ENCODE measurements around the gene FAM3C. TPM values are rescaled to one million over a fixed set of nuclear protein-coding genes. Genes with fewer than 3 reads are reported as not detected.

The FAM3C gene
- polyA plus RNA-seq, 1 donor from 2014 or later, result 61.8 TPM

GRCh38 chr7:121371883-121372282 lies 24.2 kb downstream of the FAM3C start:
- H3K27me3 ChIP-seq (ENCODE audit: insufficient read depth, low read depth, low read length), result no peaks in the 10 kb centered on the region
- H3K79me2 ChIP-seq (replicated peaks; ENCODE audit: insufficient read depth, low read length), result no peaks in the 10 kb centered on the region
- H3K4me3 ChIP-seq (ENCODE audit: low read length), result no peak overlapping the region
- H3F3A ChIP-seq (ENCODE audit: insufficient read depth, low read length, poor library complexity, severe bottlenecking), result no peaks in the 10 kb centered on the region
- no peak overlapping the region for H3K9ac ChIP-seq (ENCODE audit: low read length)
- no peaks in the 10 kb centered on the region for H3K9me2 ChIP-seq (ENCODE audit: insufficient read depth, low read length)
- no peak overlapping the region for H2AFZ ChIP-seq (ENCODE audit: low read depth, low read length)
- peaks cover 3% of the 10 kb centered on the region for H3K36me3 ChIP-seq (ENCODE audit: insufficient read depth, low read length)
- TF ChIP-seq POLR2AphosphoS5 (IDR thresholded peaks at IDR 0.05) (no peak), TAF1 (IDR thresholded peaks at IDR 0.05; ENCODE audit: low read depth) (no peak), RAD21 (conservative IDR thresholded peaks at IDR 0.05) (no peak), CTCF (IDR thresholded peaks at IDR 0.05; ENCODE audit: poor library complexity, severe bottlenecking) (no peak), EP300 (conservative IDR thresholded peaks at IDR 0.05; ENCODE audit: poor library complexity, severe bottlenecking) (no peak), MXI1 (conservative IDR thresholded peaks at IDR 0.05; ENCODE audit: poor library complexity, severe bottlenecking) (no peak), REST (IDR thresholded peaks at IDR 0.05; ENCODE audit: borderline replicate concordance) (no peak), SMC3 (conservative IDR thresholded peaks at IDR 0.05; ENCODE audit: poor library complexity) (no peak), EZH2 (IDR thresholded peaks at IDR 0.05; ENCODE audit: borderline replicate concordance, insufficient read depth, low read length, poor library complexity, severe bottlenecking) (no peak)
- no peak overlapping the region for H3K27ac ChIP-seq (ENCODE audit: low read length)
- H4K20me1 ChIP-seq (ENCODE audit: insufficient read depth), result no peaks in the 10 kb centered on the region
- no peak overlapping the region for H3K4me2 ChIP-seq (ENCODE audit: low read length)
- no peaks in the 10 kb centered on the region for H3K9me3 ChIP-seq (ENCODE audit: low read length)

GRCh38 chr7:121371367-121371766 lies 24.7 kb downstream of the FAM3C start:
- Histone ChIP-seq H3K27me3 (ENCODE audit: insufficient read depth, low read depth, low read length) (no peaks in the 10 kb centered on the region), H4K20me1 (ENCODE audit: insufficient read depth) (no peaks in the 10 kb centered on the region), H3K4me3 (ENCODE audit: low read length) (no peak overlapping the region), H3K9me2 (ENCODE audit: insufficient read depth, low read length) (no peaks in the 10 kb centered on the region), H3K4me2 (ENCODE audit: low read length) (no peak overlapping the region), H2AFZ (ENCODE audit: low read depth, low read length) (no peak overlapping the region), H3K79me2 (replicated peaks; ENCODE audit: insufficient read depth, low read length) (no peaks in the 10 kb centered on the region), H3K36me3 (ENCODE audit: insufficient read depth, low read length) (peaks cover 3% of the 10 kb centered on the region), H3K9ac (ENCODE audit: low read length) (no peak overlapping the region), H3K27ac (ENCODE audit: low read length) (no peak overlapping the region), H3F3A (ENCODE audit: insufficient read depth, low read length, poor library complexity, severe bottlenecking) (no peaks in the 10 kb centered on the region), H3K9me3 (ENCODE audit: low read length) (no peaks in the 10 kb centered on the region)
- TF ChIP-seq MXI1 (conservative IDR thresholded peaks at IDR 0.05; ENCODE audit: poor library complexity, severe bottlenecking) (no peak), SMC3 (conservative IDR thresholded peaks at IDR 0.05; ENCODE audit: poor library complexity) (no peak), RAD21 (conservative IDR thresholded peaks at IDR 0.05) (no peak), EP300 (conservative IDR thresholded peaks at IDR 0.05; ENCODE audit: poor library complexity, severe bottlenecking) (no peak), POLR2AphosphoS5 (IDR thresholded peaks at IDR 0.05) (no peak), CTCF (IDR thresholded peaks at IDR 0.05; ENCODE audit: poor library complexity, severe bottlenecking) (no peak), REST (IDR thresholded peaks at IDR 0.05; ENCODE audit: borderline replicate concordance) (no peak), TAF1 (IDR thresholded peaks at IDR 0.05; ENCODE audit: low read depth) (no peak)
